OCI-LY3 (cell line): ENCODE results near the gene CH25H.
"Not testable (repeated sequence)": the region's sequence is repeated elsewhere in the genome, so short reads cannot be mapped to it uniquely, and the experiment has no call there.

ENCODE experiments used
- H2AFZ ChIP-seq: fragments of 200-600, 300-600 bp; shearing (Covaris generic); 2 replicates; pipeline ENCODE4 v1.6.0; 2014; ENCODE audit warnings: antibody characterized with exemption, low read depth, low read length
- H3K27ac ChIP-seq: fragments of 200-600, 300-600 bp; sonication (generic); 2 replicates; pipeline ENCODE4 v1.5.1; 2014; ENCODE audit warnings: mild to moderate bottlenecking, low read length, moderate library complexity, mixed read lengths
- H3K27me3 ChIP-seq: fragments of 200-600, 300-600 bp; sonication (generic); 2 replicates; pipeline ENCODE4 v1.6.1; 2014; ENCODE audit warnings: low read depth, low read length, mixed read lengths
- H3K36me3 ChIP-seq: fragments of 200-600, 300-600 bp; sonication (generic); replicated peaks from 2 replicates; pipeline ENCODE3; 2014; ENCODE audit warnings: low read depth, low read length, mixed read lengths
- H3K4me1 ChIP-seq: fragments of 300-600, 200-600 bp; sonication (generic); 2 replicates; pipeline ENCODE4 v1.6.1; 2014; ENCODE audit warnings: low read length, mixed read lengths
- H3K4me2 ChIP-seq: fragments of 200-600, 300-600 bp; sonication (generic); 2 replicates; pipeline ENCODE4 v1.6.1; 2014; ENCODE audit warnings: low read length, mixed read lengths
- H3K4me3 ChIP-seq: fragments of 300-600, 200-600 bp; sonication (generic); 2 replicates; pipeline ENCODE4 v1.5.1; 2014; ENCODE audit warnings: antibody characterized with exemption, mild to moderate bottlenecking, low read length, moderate library complexity
- H3K79me2 ChIP-seq: fragments of 300-600, 200-600 bp; shearing (Covaris generic); 2 replicates; pipeline ENCODE4 v1.6.1; 2014; ENCODE audit warnings: mild to moderate bottlenecking, low read length, mixed read lengths
- H3K9ac ChIP-seq: fragments of 300-600, 200-600 bp; shearing (Covaris generic); 2 replicates; pipeline ENCODE4 v1.6.0; 2014; ENCODE audit warnings: mild to moderate bottlenecking, low read length, moderate library complexity
- H3K9me3 ChIP-seq: fragments of 200-600, 300-600 bp; shearing (Covaris generic); 2 replicates; pipeline ENCODE4 v1.6.1; 2014; ENCODE audit warnings: low read length, mixed read lengths; ENCODE audit not compliant: insufficient read depth
- H4K20me1 ChIP-seq: fragments of 200-600, 300-600 bp; sonication (generic); 2 replicates; pipeline ENCODE4 v1.6.1; 2016; ENCODE audit warnings: low read length, mixed read lengths; ENCODE audit not compliant: insufficient read depth
- EZH2phosphoT487 ChIP-seq: fragments of 200-600 bp; shearing (Covaris generic); IDR thresholded peaks from 2 replicates; pipeline ENCODE4 v1.6.1; 2018; ENCODE audit warnings: antibody characterized with exemption, mixed run types, low read depth
- TF ChIP-seq, protein P1 (sequence below): fragments of 200-600, 300-600 bp; sonication (generic); IDR thresholded peaks from 2 replicates; pipeline ENCODE4 v1.5.1; 2014; ENCODE audit warnings: antibody characterized with exemption, low read length, low read depth

The CH25H gene

DNA sequence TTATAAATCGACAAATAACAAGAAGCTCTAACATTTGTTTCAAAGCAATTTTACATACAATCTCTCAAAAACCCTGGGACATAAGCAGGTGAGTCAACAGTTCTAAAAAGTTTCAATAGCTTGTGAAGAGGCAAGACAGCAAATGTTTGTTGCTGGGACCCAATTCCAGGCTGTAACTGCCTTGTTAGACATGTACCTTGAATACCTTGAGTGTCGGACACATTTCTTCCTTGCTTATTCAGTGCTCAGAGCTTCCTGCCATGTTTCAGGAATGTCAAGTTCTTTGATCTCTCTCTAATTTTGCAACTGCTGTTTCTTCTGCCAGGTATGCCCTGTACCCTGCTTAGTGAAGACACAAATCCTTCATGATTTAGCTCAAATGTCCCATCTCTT is 5.1 kb downstream of the CH25H start:
- Histone ChIP-seq H3K27ac (no peak overlapping the region), H3K4me2 (no peak overlapping the region), H3K79me2 (no peaks in the 10 kb centered on the region), H2AFZ (no peak overlapping the region), H3K9me3 (no peaks in the 10 kb centered on the region), H3K4me1 (peaks cover 20% of the 10 kb centered on the region), H3K4me3 (no peak overlapping the region), H4K20me1 (no peaks in the 10 kb centered on the region), H3K9ac (no peak overlapping the region), H3K27me3 (no peaks in the 10 kb centered on the region), H3K36me3 (no peaks in the 10 kb centered on the region)
- TF ChIP-seq, protein P1, sequence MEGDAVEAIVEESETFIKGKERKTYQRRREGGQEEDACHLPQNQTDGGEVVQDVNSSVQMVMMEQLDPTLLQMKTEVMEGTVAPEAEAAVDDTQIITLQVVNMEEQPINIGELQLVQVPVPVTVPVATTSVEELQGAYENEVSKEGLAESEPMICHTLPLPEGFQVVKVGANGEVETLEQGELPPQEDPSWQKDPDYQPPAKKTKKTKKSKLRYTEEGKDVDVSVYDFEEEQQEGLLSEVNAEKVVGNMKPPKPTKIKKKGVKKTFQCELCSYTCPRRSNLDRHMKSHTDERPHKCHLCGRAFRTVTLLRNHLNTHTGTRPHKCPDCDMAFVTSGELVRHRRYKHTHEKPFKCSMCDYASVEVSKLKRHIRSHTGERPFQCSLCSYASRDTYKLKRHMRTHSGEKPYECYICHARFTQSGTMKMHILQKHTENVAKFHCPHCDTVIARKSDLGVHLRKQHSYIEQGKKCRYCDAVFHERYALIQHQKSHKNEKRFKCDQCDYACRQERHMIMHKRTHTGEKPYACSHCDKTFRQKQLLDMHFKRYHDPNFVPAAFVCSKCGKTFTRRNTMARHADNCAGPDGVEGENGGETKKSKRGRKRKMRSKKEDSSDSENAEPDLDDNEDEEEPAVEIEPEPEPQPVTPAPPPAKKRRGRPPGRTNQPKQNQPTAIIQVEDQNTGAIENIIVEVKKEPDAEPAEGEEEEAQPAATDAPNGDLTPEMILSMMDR, result no peak
- TF ChIP-seq EZH2phosphoT487, result no peak

DNA sequence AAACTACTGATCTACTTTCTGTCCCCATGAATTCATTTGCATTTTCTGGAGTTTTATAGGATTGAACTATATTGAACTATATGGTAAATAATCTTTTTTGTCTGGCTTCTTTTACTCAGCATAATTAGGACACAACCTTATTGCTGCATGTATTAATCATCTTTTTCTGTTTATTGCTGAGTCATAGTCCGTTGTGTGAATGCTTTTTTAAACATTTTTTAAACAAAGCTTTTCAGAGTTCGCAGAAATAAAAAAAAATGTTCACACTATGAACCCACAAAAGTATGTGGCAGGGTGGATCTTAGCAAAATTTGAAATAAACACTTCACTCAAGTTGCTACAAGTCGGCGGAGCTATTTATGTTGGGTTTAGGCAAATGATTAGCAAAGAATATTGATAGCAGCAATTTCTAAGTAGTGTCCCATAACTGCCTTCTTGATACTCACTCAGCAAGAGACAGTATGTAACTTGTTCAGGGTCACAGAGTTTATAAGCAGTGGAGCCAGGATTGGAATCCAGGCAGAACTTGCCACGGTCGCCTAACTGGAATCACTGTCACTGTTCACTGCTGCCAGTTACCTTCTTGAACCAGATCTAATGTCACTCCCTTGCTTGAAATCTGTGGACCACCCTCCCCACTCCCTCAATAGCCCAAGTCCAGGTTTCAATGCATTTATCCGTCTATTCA is 5.6 kb downstream of the CH25H start:
- Histone ChIP-seq H3K79me2 (no peaks in the 10 kb centered on the region), H2AFZ (no peak overlapping the region), H3K27ac (no peak overlapping the region), H3K27me3 (no peaks in the 10 kb centered on the region), H3K9me3 (no peaks in the 10 kb centered on the region), H3K4me1 (peaks cover 20% of the 10 kb centered on the region), H3K9ac (no peak overlapping the region), H4K20me1 (no peaks in the 10 kb centered on the region), H3K4me3 (no peak overlapping the region), H3K36me3 (no peaks in the 10 kb centered on the region), H3K4me2 (no peak overlapping the region)
- TF ChIP-seq EZH2phosphoT487, result no peak
- TF ChIP-seq, protein P1, result no peak

DNA sequence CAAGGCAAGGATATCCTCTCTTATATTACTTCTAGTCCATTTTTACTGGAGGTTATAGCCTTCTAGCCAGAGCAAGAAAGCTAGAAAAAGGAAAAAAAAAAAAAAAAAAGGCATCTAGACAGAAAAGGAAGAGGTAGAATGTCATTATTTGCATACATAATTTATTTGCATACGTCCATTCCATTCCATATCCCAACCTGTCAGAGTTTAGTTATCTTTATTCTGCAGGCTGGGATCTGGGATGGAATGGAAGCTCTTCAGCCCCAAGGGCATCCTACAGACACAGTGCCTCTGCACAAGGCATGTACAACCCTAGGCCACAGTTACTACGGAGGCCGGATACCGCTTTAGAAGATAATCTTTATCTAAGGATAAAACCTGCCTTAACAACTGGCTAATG is 9.6 kb downstream of the CH25H start:
- Histone ChIP-seq H3K4me3 (no peak overlapping the region), H3K9me3 (no peaks in the 10 kb centered on the region)

DNA sequence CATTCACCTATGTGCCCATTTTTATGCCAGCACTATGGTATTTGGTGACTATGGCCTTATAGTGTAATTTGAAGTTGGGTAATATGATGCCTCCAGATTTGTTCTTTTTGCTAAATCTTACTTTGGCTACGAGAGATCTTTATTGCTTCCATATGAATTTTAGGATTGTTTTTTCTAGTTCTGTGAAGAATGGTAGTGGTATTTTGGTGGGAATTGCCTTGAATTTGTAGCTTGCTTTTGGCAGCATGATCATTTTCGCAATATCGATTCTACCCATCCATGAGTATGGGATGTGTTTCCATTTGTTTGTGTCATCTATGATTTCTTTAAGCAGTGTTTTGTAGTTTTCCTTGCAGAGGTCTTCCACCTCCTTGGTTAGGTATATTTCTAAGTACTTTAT is 15.8 kb downstream of the CH25H start:
- H3K36me3 ChIP-seq, H3K9ac ChIP-seq, H3K4me3 ChIP-seq, H3K4me1 ChIP-seq, H3K9me3 ChIP-seq, H4K20me1 ChIP-seq, H3K27me3 ChIP-seq, H2AFZ ChIP-seq, H3K4me2 ChIP-seq, H3K79me2 ChIP-seq, H3K27ac ChIP-seq: not testable (repeated sequence)

More for the DNA sequence above, 9.6 kb downstream of the CH25H start:
- Histone ChIP-seq H4K20me1 (no peaks in the 10 kb centered on the region), H3K36me3 (no peaks in the 10 kb centered on the region), H3K9ac (no peak overlapping the region), H3K4me1 (no peaks in the 10 kb centered on the region), H2AFZ (no peak overlapping the region), H3K79me2 (no peaks in the 10 kb centered on the region), H3K27me3 (no peaks in the 10 kb centered on the region), H3K4me2 (no peak overlapping the region), H3K27ac (no peak overlapping the region)
- no peak for TF ChIP-seq EZH2phosphoT487
- TF ChIP-seq, protein P1, result no peak
